Cardiac muscle cell (in vitro differentiated cells and primary cell): ENCODE results near the gene DACH1. TPM values are rescaled to one million over a fixed set of nuclear protein-coding genes. Genes with fewer than 3 reads are reported as not detected.

ENCODE experiments used
- DNase-seq, 2 donors: peaks; one replicate each; pipeline versions ENCODE4 v3.0.0 to v3.0.0-alpha.2; 2010 to 2017; ENCODE audit warnings: low read depth in 1 of 2, low spot score in 1 of 2
- H3K27ac ChIP-seq: fragments of 200-600 bp; sonication (generic); 2 replicates; pipeline ENCODE4 v1.5.1; 2016
- H3K27me3 ChIP-seq: fragments of 200-600 bp; sonication (generic); 2 replicates; pipeline ENCODE4 v1.6.0; 2016; ENCODE audit warnings: control low read depth
- H3K36me3 ChIP-seq: fragments of 200-600 bp; sonication (generic); 2 replicates; pipeline ENCODE4 v1.5.1; 2016; ENCODE audit warnings: control low read depth
- H3K4me1 ChIP-seq: fragments of 200-600 bp; sonication (generic); 2 replicates; pipeline ENCODE4 v1.8.1; 2017; ENCODE audit warnings: low read depth, mild to moderate bottlenecking, mixed run types
- H3K4me3 ChIP-seq: fragments of 200-600 bp; sonication (generic); 2 replicates; pipeline ENCODE4 v1.5.1; 2016; ENCODE audit warnings: mild to moderate bottlenecking
- H3K9me3 ChIP-seq: fragments of 200-600 bp; sonication (generic); 2 replicates; pipeline ENCODE4 v1.5.1; 2017; ENCODE audit warnings: low read depth, mild to moderate bottlenecking, control low read depth
- CTCF ChIP-seq: IDR thresholded peaks from 2 replicates; pipeline ENCODE4 v1.5.1; 2012; ENCODE audit warnings: low read depth, mild to moderate bottlenecking, low read length
- polyA plus RNA-seq: library from polyadenylated mRNA; unstranded; fragments of >200 nt; fragmentation: Nextera tagmentation; extraction: Ambion mirVana; gene quantifications from 2 replicates; pipeline ENCODE4 v1.2.1, GENCODE V29; 2016
- total RNA-seq: library from RNA; depleted of rRNA; stranded (reverse); fragments of >200 nt; gene quantifications from 2 replicates; pipeline ENCODE4 v1.2.3, GENCODE V29; 2016

The DACH1 gene
- total and polyA plus RNA-seq, 2 experiments from 2014 or later = 3.5 to 3.7 TPM

- no peaks in the 10 kb centered on the region for H3K9me3 ChIP-seq
- no peak for DNase-seq
- H3K27me3 ChIP-seq = peaks cover 43% of the 10 kb centered on the region
- H3K4me1 ChIP-seq = peaks cover 3% of the 10 kb centered on the region
- H3K27ac ChIP-seq = no peak overlapping the region
- no peak overlapping the region for H3K4me3 ChIP-seq
- H3K36me3 ChIP-seq = no peaks in the 10 kb centered on the region
- TF ChIP-seq CTCF = no peak
Measured at GRCh38 chr13:71871844-71872243, 4.8 kb upstream of the DACH1 start.

GRCh38 chr13:71871176-71871754, 4.3 kb upstream of the DACH1 start:
- Histone ChIP-seq H3K4me3 (no peak overlapping the region), H3K9me3 (no peaks in the 10 kb centered on the region), H3K27ac (no peak overlapping the region), H3K4me1 (peaks cover 3% of the 10 kb centered on the region), H3K36me3 (no peaks in the 10 kb centered on the region), H3K27me3 (peaks cover 43% of the 10 kb centered on the region)
- TF ChIP-seq CTCF = no peak
- DNase-seq = no peak

GRCh38 chr13:71870100-71870499, 3.1 kb upstream of the DACH1 start:
- no peaks in the 10 kb centered on the region for H3K36me3 ChIP-seq
- H3K4me1 ChIP-seq = peaks cover 3% of the 10 kb centered on the region
- no peak for TF ChIP-seq CTCF
- no peaks in the 10 kb centered on the region for H3K9me3 ChIP-seq
- no peak overlapping the region for H3K4me3 ChIP-seq
- H3K27me3 ChIP-seq = peaks cover 46% of the 10 kb centered on the region
- no peak overlapping the region for H3K27ac ChIP-seq
- no peak for DNase-seq

GRCh38 chr13:71869274-71869673, 2.3 kb upstream of the DACH1 start:
- Histone ChIP-seq H3K9me3 (no peaks in the 10 kb centered on the region), H3K27ac (no peak overlapping the region), H3K4me1 (peaks cover 3% of the 10 kb centered on the region), H3K4me3 (no peak overlapping the region), H3K36me3 (no peaks in the 10 kb centered on the region), H3K27me3 (peaks cover 54% of the 10 kb centered on the region)
- no peak for TF ChIP-seq CTCF
- DNase-seq = no peak

GRCh38 chr13:71866335-71867130, 471 bp downstream of the DACH1 start:
- H3K36me3 ChIP-seq = no peaks in the 10 kb centered on the region
- peak; percentile 14 to 72 for DNase-seq
- peaks cover 3% of the 10 kb centered on the region for H3K4me1 ChIP-seq
- H3K27ac ChIP-seq = no peak overlapping the region
- no peaks in the 10 kb centered on the region for H3K9me3 ChIP-seq
- no peak for TF ChIP-seq CTCF
- peak overlapping the region; percentile 92 for H3K4me3 ChIP-seq
- H3K27me3 ChIP-seq = peaks cover 74% of the 10 kb centered on the region
